Middle frontal gyrus (tissue), 1 donor: Measurements from ENCODE around the gene B4GALT5.

Source experiments
- DNase-seq: peaks from one replicate; pipeline ENCODE4 v3.0.0-alpha.2; 2015; ENCODE audit warnings: low spot score; ENCODE audit errors: extremely low spot score

Gene B4GALT5

DNA sequence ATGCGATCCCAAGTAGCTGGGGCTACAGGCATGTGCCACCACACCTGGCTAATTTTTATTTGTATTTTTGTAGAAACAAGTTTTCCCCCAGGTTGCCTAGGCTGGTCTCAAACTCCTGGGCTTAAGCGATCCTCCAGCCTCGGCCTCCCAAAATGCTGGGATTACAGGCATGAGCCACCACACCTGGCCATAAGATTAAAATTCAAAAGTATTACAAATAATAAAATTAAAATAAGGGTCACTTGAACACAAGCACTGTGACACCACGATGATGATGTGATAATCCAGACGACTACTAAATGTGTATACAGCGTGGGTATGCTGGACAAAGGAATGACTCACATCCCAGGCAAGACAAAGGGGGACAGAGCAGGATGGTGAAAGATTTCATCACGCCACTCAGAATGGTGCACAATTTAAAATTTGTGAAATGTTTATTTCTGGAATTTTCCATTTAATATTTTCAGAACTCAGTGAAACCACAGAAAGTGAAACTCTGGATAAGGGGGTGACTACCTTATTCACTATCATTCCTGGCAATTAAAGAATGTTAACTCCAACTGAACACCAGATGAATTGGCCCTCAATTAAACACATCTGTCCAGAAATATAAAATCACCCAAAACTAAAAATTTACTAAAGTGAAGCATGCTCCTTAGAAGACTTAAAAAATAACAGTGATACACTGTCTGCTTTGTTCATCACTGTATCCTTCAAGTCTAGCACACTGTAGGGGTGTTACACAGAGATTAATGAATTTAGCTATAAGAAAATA is 13.1 kb downstream of the B4GALT5 start:
- no peak for DNase-seq

GRCh38 chr20:49699200-49699992 is 14.3 kb downstream of the B4GALT5 start:
- no peak for DNase-seq

- DNase-seq, result no peak
Observed at GRCh38 chr20:49698477-49698876, 15.2 kb downstream of the B4GALT5 start.

GRCh38 chr20:49697071-49697470 is 16.6 kb downstream of the B4GALT5 start:
- no peak for DNase-seq

GRCh38 chr20:49696594-49696993 is 17.1 kb downstream of the B4GALT5 start:
- no peak for DNase-seq

DNA sequence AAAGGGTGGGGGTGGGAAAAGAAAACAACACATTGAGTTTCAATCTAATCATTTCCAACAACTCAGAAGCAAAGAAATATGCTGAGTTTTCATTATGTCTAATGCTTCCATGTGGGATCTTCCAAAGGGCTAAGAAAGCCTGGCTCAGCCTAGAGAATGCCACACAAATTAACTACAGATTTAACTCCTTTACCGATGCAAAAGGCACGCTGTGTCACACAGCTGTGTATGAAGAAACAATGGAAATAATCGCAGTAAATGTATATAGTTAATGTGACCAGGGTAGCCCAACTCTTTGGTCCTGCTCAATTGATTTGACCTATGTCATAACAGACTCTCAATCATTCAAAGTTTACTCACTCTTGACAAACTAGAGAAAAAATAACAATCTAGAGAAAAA is 17.8 kb downstream of the B4GALT5 start:
- DNase-seq, result no peak

GRCh38 chr20:49694450-49695071 is 19.1 kb downstream of the B4GALT5 start:
- DNase-seq, result no peak

DNA sequence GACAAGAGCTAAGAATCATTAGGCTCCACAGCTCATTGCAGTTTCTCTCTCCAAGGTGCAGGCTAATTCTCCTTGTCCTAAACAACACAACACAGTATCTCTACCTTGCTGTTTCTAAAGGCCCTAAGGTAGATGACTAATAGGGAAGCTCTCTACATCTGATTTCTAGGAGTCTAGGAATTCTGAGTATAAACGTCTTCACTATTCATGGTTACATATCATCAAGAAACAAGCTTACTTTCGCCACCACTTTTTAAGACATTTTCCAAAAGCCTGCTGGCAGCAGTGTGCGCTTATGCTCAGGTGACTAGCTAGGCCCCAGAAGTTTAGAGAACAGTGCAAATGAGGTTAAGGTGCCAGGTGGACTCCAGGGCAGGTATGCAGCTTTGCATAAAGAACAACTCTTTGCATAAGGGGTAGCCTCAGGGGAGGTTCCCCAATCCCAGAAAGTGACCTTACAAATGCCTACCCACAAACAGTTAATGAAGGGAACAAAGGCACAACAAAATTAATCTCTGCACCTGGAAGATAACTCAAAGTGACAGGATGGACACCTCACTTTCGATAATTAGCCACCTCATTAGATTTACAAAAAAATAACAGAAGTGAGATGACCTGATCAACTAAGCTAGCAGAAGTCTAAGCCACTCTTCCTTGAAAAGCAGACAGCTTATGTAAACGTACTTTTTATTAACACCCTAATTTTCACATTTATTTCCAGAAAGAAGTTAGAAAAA is 20.1 kb downstream of the B4GALT5 start:
- no peak for DNase-seq

GRCh38 chr20:49692941-49693340 is 20.7 kb downstream of the B4GALT5 start:
- DNase-seq, result no peak

GRCh38 chr20:49691818-49692568 is 21.7 kb downstream of the B4GALT5 start:
- no peak for DNase-seq

- no peak for DNase-seq
Observed at GRCh38 chr20:49690899-49691620, 22.6 kb downstream of the B4GALT5 start.

GRCh38 chr20:49687595-49688567 is 25.8 kb downstream of the B4GALT5 start:
- no peak for DNase-seq

DNA sequence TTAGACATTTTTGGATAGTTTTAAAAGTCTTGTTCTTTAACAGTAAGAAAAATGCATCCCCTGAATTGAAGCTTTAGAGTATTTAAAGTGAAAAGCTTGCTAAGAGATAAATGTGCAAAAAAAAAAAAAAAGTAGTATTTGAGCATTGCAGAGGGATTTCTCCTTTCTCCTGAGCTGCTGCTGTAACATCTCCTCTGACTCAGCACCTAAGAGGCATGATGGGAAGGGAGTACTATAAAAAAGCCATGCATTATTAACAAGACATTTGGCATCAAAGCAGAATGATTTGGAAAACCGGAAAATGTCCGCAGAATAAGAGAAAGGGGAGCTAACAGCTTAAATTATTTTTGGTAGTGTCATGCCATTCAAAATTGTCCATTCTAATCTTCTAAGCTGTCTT is 27.9 kb downstream of the B4GALT5 start:
- DNase-seq, result no peak

DNA sequence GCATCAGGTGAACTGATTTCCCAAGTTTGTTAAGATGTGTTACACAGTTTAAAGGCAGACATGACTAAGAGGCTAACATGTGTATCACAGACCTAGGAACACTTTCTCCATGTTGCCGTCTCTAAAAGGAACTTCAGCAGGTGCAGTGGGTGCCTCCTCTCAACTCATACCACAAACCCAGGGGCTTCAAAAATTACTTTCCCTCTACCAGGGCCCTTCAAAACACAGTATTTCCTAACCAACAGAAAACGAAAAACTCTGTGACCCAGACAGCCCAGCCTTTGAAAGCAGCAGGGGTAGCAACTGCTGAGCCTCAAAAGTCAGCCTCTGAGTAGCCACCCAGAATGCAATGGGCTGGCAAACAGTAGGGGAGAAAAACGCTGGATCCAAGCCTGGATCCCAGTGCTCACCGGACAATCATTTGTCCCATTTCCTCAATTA is 28.5 kb downstream of the B4GALT5 start:
- DNase-seq, result no peak

- no peak for DNase-seq
Observed at GRCh38 chr20:49684335-49684997, 29.2 kb downstream of the B4GALT5 start.

DNA sequence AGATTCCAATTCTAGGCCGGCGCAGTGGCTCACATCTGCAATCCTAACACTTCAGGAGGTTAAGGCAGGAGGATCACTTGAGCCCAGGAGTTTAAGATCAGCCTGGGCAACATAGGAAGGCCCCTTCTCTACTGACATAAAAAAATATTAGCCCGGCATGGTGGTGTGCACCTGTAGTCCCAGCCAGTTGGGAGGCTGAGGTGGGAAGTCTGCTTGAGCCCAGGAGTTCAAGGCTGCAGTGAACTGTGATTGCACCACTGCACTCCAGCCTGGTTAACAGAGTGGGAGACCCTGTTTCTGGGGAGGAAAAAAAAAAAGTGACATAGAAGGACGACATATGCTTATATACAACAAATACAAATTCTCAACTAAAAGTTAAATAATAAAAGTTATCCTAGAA is 30.9 kb downstream of the B4GALT5 start:
- DNase-seq, result no peak

DNA sequence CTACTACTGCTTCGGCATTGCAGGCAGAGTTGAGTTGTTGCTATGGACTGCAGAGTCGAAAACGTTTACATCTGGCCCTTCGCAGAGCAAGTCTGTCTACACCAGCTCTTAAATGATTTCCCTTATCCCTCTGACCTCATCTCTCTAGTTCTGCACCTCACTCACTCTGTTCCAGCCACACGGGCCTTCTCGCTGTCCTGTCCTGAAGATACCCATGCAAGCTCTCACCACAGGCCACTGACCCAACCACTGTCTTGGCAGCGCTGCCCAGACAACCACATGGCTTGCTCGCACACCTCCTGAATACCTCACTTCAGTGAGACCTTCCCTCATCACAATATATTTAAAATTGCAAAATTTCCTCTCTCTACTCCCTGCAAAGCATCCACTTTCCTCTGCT is 31.4 kb downstream of the B4GALT5 start:
- no peak for DNase-seq

GRCh38 chr20:49681850-49682216 is 31.8 kb downstream of the B4GALT5 start:
- DNase-seq, result no peak
